Effector memory CD8-positive, alpha-beta T cell (primary cell): ENCODE data around the gene NOXA1.
"Not testable (repeated sequence)": the region's sequence is repeated elsewhere in the genome, so short reads cannot be mapped to it uniquely, and the experiment has no call there.

Source experiments
- ATAC-seq: fragments of 150-1000 bp; cut with Tn5 transposase; replicated peaks from 2 replicates; pipeline ENCODE4 v1.10.0; 2021; ENCODE audit warnings: mild to moderate bottlenecking, moderate library complexity
- DNase-seq, 3 experiments: peaks; one replicate each; pipeline ENCODE4 v3.0.0; 2021
- H3K27ac Mint-ChIP-seq, 2 donors: one replicate each; pipeline ENCODE4 v1.8.0; 2022; ENCODE audit warnings: mild to moderate bottlenecking in 2 of 2, mixed read lengths in 2 of 2, moderate library complexity in 2 of 2
- H3K27me3 Mint-ChIP-seq, 2 donors: one replicate each; pipeline ENCODE4 v1.8.0; 2022; ENCODE audit warnings: mixed read lengths in 2 of 2
- H3K36me3 Mint-ChIP-seq: one replicate; pipeline ENCODE4 v1.8.0; 2022; ENCODE audit warnings: mild to moderate bottlenecking, moderate library complexity, mixed read lengths; ENCODE audit not compliant: insufficient read depth
- H3K4me1 Mint-ChIP-seq, 2 donors: one replicate each; pipeline ENCODE4 v1.8.0; 2022; ENCODE audit warnings: low read depth in 2 of 2, mixed read lengths in 2 of 2
- H3K4me3 Mint-ChIP-seq, 2 donors: one replicate each; pipeline ENCODE4 v1.8.0; 2022; ENCODE audit warnings: mild to moderate bottlenecking in 2 of 2, mixed read lengths in 2 of 2, moderate library complexity in 2 of 2
- H3K9me3 Mint-ChIP-seq, 2 donors: one replicate each; pipeline ENCODE4 v1.8.0; 2022; ENCODE audit warnings: mixed read lengths in 2 of 2

NOXA1 gene

GRCh38 chr9:137383081-137383783, 40.0 kb upstream of the NOXA1 start:
- no peak for ATAC-seq
- H3K27me3 Mint-ChIP-seq = no peaks in the 10 kb centered on the region
- H3K36me3 Mint-ChIP-seq = no peaks in the 10 kb centered on the region
- DNase-seq = no peak
- peaks cover 4 to 7% of the 10 kb centered on the region in 2 donors for H3K4me1 Mint-ChIP-seq
- no peak overlapping the region for H3K4me3 Mint-ChIP-seq
- H3K9me3 Mint-ChIP-seq = no peaks in the 10 kb centered on the region
- H3K27ac Mint-ChIP-seq = no peak overlapping the region

- no peak for ATAC-seq
- Mint-ChIP-seq H3K27me3 (no peaks in the 10 kb centered on the region), H3K4me3 (no peak overlapping the region), H3K4me1 (peaks cover 4 to 7% of the 10 kb centered on the region in 2 donors), H3K27ac (no peak overlapping the region), H3K9me3 (no peaks in the 10 kb centered on the region), H3K36me3 (no peaks in the 10 kb centered on the region)
- no peak for DNase-seq
Measured at GRCh38 chr9:137383784-137384756, 39.1 kb upstream of the NOXA1 start.

GRCh38 chr9:137385061-137385655, 38.0 kb upstream of the NOXA1 start:
- peaks cover 4 to 7% of the 10 kb centered on the region in 2 donors for H3K4me1 Mint-ChIP-seq
- H3K27me3 Mint-ChIP-seq = no peaks in the 10 kb centered on the region
- H3K4me3 Mint-ChIP-seq = no peak overlapping the region
- H3K9me3 Mint-ChIP-seq = no peaks in the 10 kb centered on the region
- peak overlapping the region in 1 of 2 donors; percentile 76 for H3K27ac Mint-ChIP-seq
- H3K36me3 Mint-ChIP-seq = peaks cover 6% of the 10 kb centered on the region
- ATAC-seq (no peak), DNase-seq (no peak)

GRCh38 chr9:137386507-137387113, 36.6 kb upstream of the NOXA1 start:
- not testable (repeated sequence) for H3K27me3 Mint-ChIP-seq

GRCh38 chr9:137387114-137387890, 35.9 kb upstream of the NOXA1 start:
- Mint-ChIP-seq H3K27ac (peak overlapping the region; percentile 76 to 89), H3K9me3 (no peaks in the 10 kb centered on the region), H3K27me3 (no peaks in the 10 kb centered on the region), H3K4me3 (peak overlapping the region; percentile 58 to 68), H3K4me1 (peaks cover 4 to 7% of the 10 kb centered on the region in 2 donors), H3K36me3 (peaks cover 11% of the 10 kb centered on the region)
- ATAC-seq (peak; percentile 74), DNase-seq (peak in 2 of 3 experiments; percentile 10 to 11)

More at GRCh38 chr9:137386507-137387113, 36.6 kb upstream of the NOXA1 start:
- Mint-ChIP-seq H3K36me3 (peaks cover 11% of the 10 kb centered on the region), H3K4me3 (peak overlapping the region in 1 of 2 donors; percentile 21), H3K27ac (peak overlapping the region; percentile 76 to 89)
- not testable (repeated sequence) for ATAC-seq, DNase-seq, H3K9me3 Mint-ChIP-seq, H3K4me1 Mint-ChIP-seq

GRCh38 chr9:137387891-137388560, 35.2 kb upstream of the NOXA1 start:
- no peaks in the 10 kb centered on the region for H3K9me3 Mint-ChIP-seq
- no peak for ATAC-seq
- peak overlapping the region; percentile 58 to 68 for H3K4me3 Mint-ChIP-seq
- H3K36me3 Mint-ChIP-seq = peaks cover 11% of the 10 kb centered on the region
- no peak for DNase-seq
- H3K4me1 Mint-ChIP-seq = peaks cover 4 to 7% of the 10 kb centered on the region in 2 donors
- H3K27me3 Mint-ChIP-seq = no peaks in the 10 kb centered on the region
- peak overlapping the region; percentile 76 to 89 for H3K27ac Mint-ChIP-seq

- H3K27ac Mint-ChIP-seq = peak overlapping the region in 1 of 2 donors; percentile 76
- DNase-seq (no peak), ATAC-seq (no peak)
- no peaks in the 10 kb centered on the region for H3K27me3 Mint-ChIP-seq
- H3K4me1 Mint-ChIP-seq = peaks cover 4 to 7% of the 10 kb centered on the region in 2 donors
- peak overlapping the region in 1 of 2 donors; percentile 10 for H3K4me3 Mint-ChIP-seq
- peaks cover 11% of the 10 kb centered on the region for H3K36me3 Mint-ChIP-seq
- H3K9me3 Mint-ChIP-seq = no peaks in the 10 kb centered on the region
Measured at GRCh38 chr9:137388589-137389427, 34.4 kb upstream of the NOXA1 start.

GRCh38 chr9:137389428-137389746, 33.8 kb upstream of the NOXA1 start:
- Mint-ChIP-seq H3K4me1 (peaks cover 4 to 7% of the 10 kb centered on the region in 2 donors), H3K4me3 (no peak overlapping the region), H3K36me3 (peaks cover 11% of the 10 kb centered on the region), H3K9me3 (no peaks in the 10 kb centered on the region), H3K27me3 (no peaks in the 10 kb centered on the region), H3K27ac (no peak overlapping the region)
- no peak for DNase-seq
- ATAC-seq = no peak

GRCh38 chr9:137390553-137391410, 32.4 kb upstream of the NOXA1 start:
- H3K27ac Mint-ChIP-seq = peak overlapping the region in 1 of 2 donors; percentile 53

GRCh38 chr9:137391411-137391754, 31.8 kb upstream of the NOXA1 start:
- Mint-ChIP-seq H3K27me3 (no peaks in the 10 kb centered on the region), H3K36me3 (peaks cover 11% of the 10 kb centered on the region), H3K4me3 (no peak overlapping the region), H3K4me1 (peaks cover 4 to 7% of the 10 kb centered on the region in 2 donors), H3K27ac (peak overlapping the region in 1 of 2 donors; percentile 53), H3K9me3 (no peaks in the 10 kb centered on the region)
- ATAC-seq (no peak), DNase-seq (no peak)

More at GRCh38 chr9:137390553-137391410, 32.4 kb upstream of the NOXA1 start:
- no peaks in the 10 kb centered on the region for H3K9me3 Mint-ChIP-seq
- no peaks in the 10 kb centered on the region for H3K27me3 Mint-ChIP-seq
- no peak for DNase-seq
- H3K4me3 Mint-ChIP-seq = no peak overlapping the region
- peaks cover 11% of the 10 kb centered on the region for H3K36me3 Mint-ChIP-seq
- peaks cover 4 to 7% of the 10 kb centered on the region in 2 donors for H3K4me1 Mint-ChIP-seq
- ATAC-seq = peak; percentile 43
